AG08396 (cell line): ENCODE data around the gene ALG11.
"Not testable (repeated sequence)": the region's sequence is repeated elsewhere in the genome, so short reads cannot be mapped to it uniquely, and the experiment has no call there.

Source experiments
- DNase-seq: peaks from one replicate; pipeline ENCODE4 v3.0.0; 2012; ENCODE audit warnings: low spot score, mixed read lengths

ALG11 gene

GRCh38 chr13:52029569-52029968, 17.4 kb downstream of the ALG11 start:
- no peak for DNase-seq

GRCh38 chr13:52030401-52030800, 18.2 kb downstream of the ALG11 start:
- DNase-seq = not testable (repeated sequence)

- no peak for DNase-seq
Observed at GRCh38 chr13:52033039-52033438, 20.8 kb downstream of the ALG11 start.

- no peak for DNase-seq
Observed at GRCh38 chr13:52034616-52035226, 22.5 kb downstream of the ALG11 start.

GRCh38 chr13:52036037-52036436, 23.8 kb downstream of the ALG11 start:
- DNase-seq = no peak

GRCh38 chr13:52043675-52044074, 31.5 kb downstream of the ALG11 start:
- no peak for DNase-seq

GRCh38 chr13:52047463-52047862, 35.3 kb downstream of the ALG11 start:
- DNase-seq = no peak

- no peak for DNase-seq
Observed at GRCh38 chr13:52048516-52048915, 36.3 kb downstream of the ALG11 start.

- DNase-seq = no peak
Observed at GRCh38 chr13:52051400-52051799, 39.2 kb downstream of the ALG11 start.

- DNase-seq = no peak
Observed at GRCh38 chr13:52053460-52053859, 41.3 kb downstream of the ALG11 start.

- not testable (repeated sequence) for DNase-seq
Observed at GRCh38 chr13:52061064-52061463, 48.9 kb downstream of the ALG11 start.

- DNase-seq = no peak
Observed at GRCh38 chr13:52061587-52061986, 49.4 kb downstream of the ALG11 start.

GRCh38 chr13:52067237-52067636, 55.0 kb downstream of the ALG11 start:
- no peak for DNase-seq

- DNase-seq = peak; percentile 42
Observed at GRCh38 chr13:52070929-52071523, 58.8 kb downstream of the ALG11 start.
